ENCODE measurements around the gene UBE2D3. TPM values are rescaled to one million over a fixed set of nuclear protein-coding genes. Genes with fewer than 3 reads are reported as not detected.

UBE2D3 gene
- total RNA-seq, 4 donors from 2014 or later = 154 to 316 (median 267) TPM

DNA sequence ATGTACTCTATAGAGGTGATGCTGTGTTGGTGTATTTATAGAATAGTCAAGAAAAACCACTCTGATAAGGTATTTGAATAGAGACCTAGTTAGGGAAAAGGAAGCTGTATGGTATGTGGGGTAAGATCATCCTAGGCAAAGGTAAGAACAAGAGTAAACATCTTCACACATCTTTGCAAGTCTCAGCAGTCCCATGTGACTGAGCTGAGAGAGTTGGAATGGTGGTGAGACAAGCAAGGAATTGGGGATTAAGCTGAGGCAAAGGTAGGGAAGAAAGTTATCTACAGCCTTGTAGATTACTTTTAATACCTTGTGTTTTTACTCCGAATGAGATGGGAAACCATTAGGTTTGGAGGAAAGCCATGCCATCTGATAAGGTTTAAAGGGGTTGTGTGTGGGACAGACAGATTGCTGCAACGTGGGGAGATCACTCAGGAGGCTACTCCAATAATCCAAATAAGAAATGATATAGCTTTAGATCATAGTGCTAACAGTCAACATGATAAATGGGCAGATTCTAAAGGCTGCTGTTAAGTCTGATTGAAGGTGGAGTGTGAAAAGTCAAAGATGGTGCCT lies 34.9 kb downstream of the UBE2D3 start:
- no peak for DNase-seq
- H3K9me3 ChIP-seq = no peaks in the 10 kb centered on the region
- peaks cover 0 to 19% (median 7%) of the 10 kb centered on the region in 4 donors for H3K36me3 ChIP-seq
- TF ChIP-seq POLR2AphosphoS5 (IDR thresholded peaks at IDR 0.05) (no peak), POLR2A (IDR thresholded peaks at IDR 0.05) (no peak), EP300 (IDR thresholded peaks at IDR 0.05; ENCODE audit: low read depth) (no peak)
- TF ChIP-seq, protein P1, sequence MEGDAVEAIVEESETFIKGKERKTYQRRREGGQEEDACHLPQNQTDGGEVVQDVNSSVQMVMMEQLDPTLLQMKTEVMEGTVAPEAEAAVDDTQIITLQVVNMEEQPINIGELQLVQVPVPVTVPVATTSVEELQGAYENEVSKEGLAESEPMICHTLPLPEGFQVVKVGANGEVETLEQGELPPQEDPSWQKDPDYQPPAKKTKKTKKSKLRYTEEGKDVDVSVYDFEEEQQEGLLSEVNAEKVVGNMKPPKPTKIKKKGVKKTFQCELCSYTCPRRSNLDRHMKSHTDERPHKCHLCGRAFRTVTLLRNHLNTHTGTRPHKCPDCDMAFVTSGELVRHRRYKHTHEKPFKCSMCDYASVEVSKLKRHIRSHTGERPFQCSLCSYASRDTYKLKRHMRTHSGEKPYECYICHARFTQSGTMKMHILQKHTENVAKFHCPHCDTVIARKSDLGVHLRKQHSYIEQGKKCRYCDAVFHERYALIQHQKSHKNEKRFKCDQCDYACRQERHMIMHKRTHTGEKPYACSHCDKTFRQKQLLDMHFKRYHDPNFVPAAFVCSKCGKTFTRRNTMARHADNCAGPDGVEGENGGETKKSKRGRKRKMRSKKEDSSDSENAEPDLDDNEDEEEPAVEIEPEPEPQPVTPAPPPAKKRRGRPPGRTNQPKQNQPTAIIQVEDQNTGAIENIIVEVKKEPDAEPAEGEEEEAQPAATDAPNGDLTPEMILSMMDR (IDR thresholded peaks at IDR 0.05) = no peak
- intact Hi-C loops (cut with DNase I; ENCODE audit: low total_unique reads) (no loop called here), in situ Hi-C loops (cut with MboI; ENCODE audit: low pct_ligation_motif_present in 1 of 4, low pct_unique_long_range_greater_than_20kb in 1 of 4, low sequenced_read_pairs in 3 of 4) (no loop called here)
- no peaks in the 10 kb centered on the region for H3K4me1 ChIP-seq
- no peaks in the 10 kb centered on the region for H3K27me3 ChIP-seq
- no peak overlapping the region for H3K27ac ChIP-seq
- H3K4me3 ChIP-seq = no peak overlapping the region
- 81 to 88% methylated on average over 2 of the region's 2 CpGs for WGBS, 2 donors (ENCODE audit: low coverage in 1 of 2)

DNA sequence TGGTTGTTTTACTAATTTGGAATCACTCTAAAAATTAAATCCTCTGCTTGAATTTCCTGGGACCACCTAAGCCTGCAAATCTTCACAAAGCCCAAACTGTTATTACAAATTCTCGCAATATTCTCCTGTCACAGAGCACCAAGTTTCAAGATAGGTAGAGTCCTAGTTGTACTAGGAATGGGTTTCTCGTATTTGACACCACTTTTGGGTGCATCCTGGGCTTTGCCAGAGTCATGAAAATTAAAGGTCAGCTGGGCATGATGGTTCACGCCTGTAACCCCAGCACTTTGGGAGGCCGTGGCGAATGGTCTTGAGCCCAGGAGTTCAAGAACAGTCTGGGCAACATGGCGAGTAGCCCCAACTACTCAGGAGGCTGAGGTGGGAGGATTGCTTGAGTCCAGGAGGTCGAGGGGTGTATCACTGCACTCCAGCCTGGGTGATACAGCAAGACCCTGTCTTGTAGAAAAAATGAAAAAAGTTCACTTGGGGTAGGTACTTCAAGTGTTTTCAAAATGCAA lies 36.0 kb downstream of the UBE2D3 start:
- no peaks in the 10 kb centered on the region for H3K27me3 ChIP-seq
- in situ Hi-C loops (cut with MboI; ENCODE audit: low pct_ligation_motif_present in 1 of 4, low pct_unique_long_range_greater_than_20kb in 1 of 4, low sequenced_read_pairs in 3 of 4) = no loop called here
- peak in 1 of 3 donors; percentile 15 for TF ChIP-seq POLR2AphosphoS5 (IDR thresholded peaks at IDR 0.05)
- TF ChIP-seq POLR2A (IDR thresholded peaks at IDR 0.05) = no peak
- no peaks in the 10 kb centered on the region for H3K9me3 ChIP-seq
- H3K4me1 ChIP-seq = no peaks in the 10 kb centered on the region
- no peak overlapping the region for H3K4me3 ChIP-seq
- intact Hi-C loops (cut with DNase I; ENCODE audit: low total_unique reads) = no loop called here
- H3K36me3 ChIP-seq = peaks cover 0 to 12% (median 4%) of the 10 kb centered on the region in 4 donors
- 98% methylated on average over 7 of the region's 7 CpGs; no CpG with 5 or more reads in 1 of the 2 donors for WGBS, 2 donors (ENCODE audit: low coverage in 1 of 2)
- H3K27ac ChIP-seq = no peak overlapping the region
- no peak for DNase-seq

DNA sequence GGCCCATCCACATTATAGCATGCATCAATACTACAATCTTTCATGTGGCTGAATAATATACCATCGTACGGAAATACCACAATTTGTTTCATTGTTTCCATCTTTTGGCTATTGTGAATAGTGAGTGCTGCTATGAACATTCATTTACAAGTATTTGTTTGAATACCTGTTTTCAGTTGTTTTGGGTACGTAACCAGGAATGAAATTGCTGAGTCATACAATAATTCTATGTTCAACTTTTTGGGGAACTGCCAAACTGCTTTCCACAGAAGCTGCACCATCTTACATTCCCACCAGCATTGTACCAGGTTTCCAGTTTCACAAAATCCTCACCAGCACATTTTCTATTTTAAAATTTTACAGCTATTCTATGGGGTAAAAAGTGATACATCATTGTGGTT lies 38.0 kb downstream of the UBE2D3 start:
- DNase-seq = no peak
- no peak overlapping the region for H3K27ac ChIP-seq
- WGBS, 2 donors (ENCODE audit: low coverage in 1 of 2) = 62 to 74% methylated on average over 3 of the region's 3 CpGs
- intact Hi-C loops (cut with DNase I; ENCODE audit: low total_unique reads) = no loop called here
- no peaks in the 10 kb centered on the region for H3K27me3 ChIP-seq
- H3K4me1 ChIP-seq = no peaks in the 10 kb centered on the region
- no peaks in the 10 kb centered on the region for H3K9me3 ChIP-seq
- peak in 1 of 3 donors; percentile 51 for TF ChIP-seq POLR2AphosphoS5 (IDR thresholded peaks at IDR 0.05)
- TF ChIP-seq, protein P1 (IDR thresholded peaks at IDR 0.05) = no peak
- H3K36me3 ChIP-seq = no peaks in the 10 kb centered on the region
- H3K4me3 ChIP-seq = no peak overlapping the region
- in situ Hi-C loops (cut with MboI; ENCODE audit: low pct_ligation_motif_present in 1 of 4, low pct_unique_long_range_greater_than_20kb in 1 of 4, low sequenced_read_pairs in 3 of 4) = no loop called here

DNA sequence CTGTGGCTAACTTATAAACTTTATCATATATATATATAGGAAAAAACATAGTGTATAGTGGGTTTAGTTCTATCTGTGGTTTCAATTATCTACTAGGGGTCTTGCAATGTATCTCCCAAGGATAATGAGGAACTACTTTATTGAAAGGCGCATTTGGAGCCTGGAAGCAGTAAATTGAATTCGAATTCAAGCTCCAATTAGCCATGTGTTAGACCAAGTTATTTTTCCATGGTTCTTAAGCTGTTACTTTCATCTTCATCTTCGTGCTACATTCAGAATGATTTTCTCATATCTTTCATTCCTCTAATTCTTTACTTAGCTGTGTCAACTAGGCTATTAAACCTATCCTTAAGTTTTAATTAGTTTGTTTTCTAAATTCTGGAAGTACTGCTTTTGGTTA lies 39.4 kb downstream of the UBE2D3 start:
- no peak for DNase-seq
- Histone ChIP-seq H3K36me3 (no peaks in the 10 kb centered on the region), H3K27ac (no peak overlapping the region), H3K4me1 (no peaks in the 10 kb centered on the region), H3K27me3 (no peaks in the 10 kb centered on the region), H3K9me3 (no peaks in the 10 kb centered on the region), H3K4me3 (no peak overlapping the region)
- intact Hi-C loops (cut with DNase I; ENCODE audit: low total_unique reads) = no loop called here
- no peak for TF ChIP-seq POLR2AphosphoS5 (IDR thresholded peaks at IDR 0.05)
- TF ChIP-seq, protein P1 (IDR thresholded peaks at IDR 0.05) = no peak
- no peak for TF ChIP-seq EP300 (IDR thresholded peaks at IDR 0.05; ENCODE audit: low read depth)
- TF ChIP-seq POLR2A (IDR thresholded peaks at IDR 0.05) = no peak
- in situ Hi-C loops (cut with MboI; ENCODE audit: low pct_ligation_motif_present in 1 of 4, low pct_unique_long_range_greater_than_20kb in 1 of 4, low sequenced_read_pairs in 3 of 4) = no loop called here
- 97 to 98% methylated on average over 3 of the region's 3 CpGs for WGBS, 2 donors (ENCODE audit: low coverage in 1 of 2)
